Activated CD4-positive, alpha-beta T cell treated with anti-CD3 and anti-CD28 coated beads, Interleukin-2, Interleukin-6, amounts not matched to agents 100 ng/mL and 50 ng/mL, durations not matched to agents 16 hours and 8 hours (primary cell): Measurements from ENCODE around the gene USP9Y.
"Not testable (repeated sequence)": the region's sequence is repeated elsewhere in the genome, so short reads cannot be mapped to it uniquely, and the experiment has no call there.

Source experiments
- DNase-seq: peaks from one replicate; pipeline ENCODE4 v3.0.0-alpha.2; 2020

The USP9Y gene

GRCh38 chrY:12701181-12701695 is at the start of gene USP9Y:
Gene USP9Y (plus strand): TSS chrY:12701231. CDS start chrY:12709448, 8,217 bp downstream.
- no peak for DNase-seq

- DNase-seq, result no peak
Measured at GRCh38 chrY:12651621-12652036, 49.4 kb upstream of the USP9Y start.

- DNase-seq, result no peak
Measured at GRCh38 chrY:12661745-12662681, 39.0 kb upstream of the USP9Y start.

GRCh38 chrY:12662745-12663591 is 38.1 kb upstream of the USP9Y start:
- DNase-seq, result no peak

GRCh38 chrY:12663845-12664244 is 37.2 kb upstream of the USP9Y start:
- not testable (repeated sequence) for DNase-seq

GRCh38 chrY:12678111-12678510 is 22.9 kb upstream of the USP9Y start:
- DNase-seq, result no peak

- DNase-seq, result no peak
Measured at GRCh38 chrY:12681535-12681934, 19.5 kb upstream of the USP9Y start.

- DNase-seq, result no peak
Measured at GRCh38 chrY:12688337-12688736, 12.7 kb upstream of the USP9Y start.

- no peak for DNase-seq
Measured at GRCh38 chrY:12700087-12700486, 944 bp upstream of the USP9Y start.

- DNase-seq, result no peak
Measured at GRCh38 chrY:12702174-12702573, 1.1 kb downstream of the USP9Y start.

- DNase-seq, result no peak
Measured at GRCh38 chrY:12710460-12710859, 9.4 kb downstream of the USP9Y start.

- DNase-seq, result no peak
Measured at GRCh38 chrY:12715376-12715775, 14.3 kb downstream of the USP9Y start.

GRCh38 chrY:12729746-12730145 is 28.7 kb downstream of the USP9Y start:
- no peak for DNase-seq

GRCh38 chrY:12733625-12734024 is 32.6 kb downstream of the USP9Y start:
- no peak for DNase-seq

GRCh38 chrY:12734051-12734450 is 33.0 kb downstream of the USP9Y start:
- no peak for DNase-seq

GRCh38 chrY:12741414-12741813 is 40.4 kb downstream of the USP9Y start:
- DNase-seq, result no peak

- DNase-seq, result no peak
Measured at GRCh38 chrY:12742725-12743124, 41.7 kb downstream of the USP9Y start.

- no peak for DNase-seq
Measured at GRCh38 chrY:12744091-12744490, 43.1 kb downstream of the USP9Y start.

- no peak for DNase-seq
Measured at GRCh38 chrY:12749293-12749692, 48.3 kb downstream of the USP9Y start.

GRCh38 chrY:12752856-12753255 is 51.8 kb downstream of the USP9Y start:
- no peak for DNase-seq

- no peak for DNase-seq
Measured at GRCh38 chrY:12756021-12756420, 55.0 kb downstream of the USP9Y start.

GRCh38 chrY:12765976-12766375 is 64.9 kb downstream of the USP9Y start:
- no peak for DNase-seq

- no peak for DNase-seq
Measured at GRCh38 chrY:12784521-12784920, 83.5 kb downstream of the USP9Y start.

GRCh38 chrY:12793999-12794398 is 93.0 kb downstream of the USP9Y start:
- no peak for DNase-seq
